Measurements from ENCODE around the gene ZKSCAN5. TPM values are rescaled to one million over a fixed set of nuclear protein-coding genes. Genes with fewer than 3 reads are reported as not detected.

Gene ZKSCAN5
- total RNA-seq, 1 donor from 2014 or later: 4.4 TPM

Other genes with a start within 250 kb of the ZKSCAN5 start
- not detected for gene MYH16, start 231.8 kb upstream of the ZKSCAN5 start, total RNA-seq
- 87.7 TPM for gene ARPC1A, start 178.8 kb upstream of the ZKSCAN5 start, total RNA-seq
- 360 TPM for gene ARPC1B, start 129.9 kb upstream of the ZKSCAN5 start, total RNA-seq
- 104 TPM for gene PDAP1, start 96.1 kb upstream of the ZKSCAN5 start, total RNA-seq
- gene BUD31, start 95.7 kb upstream of the ZKSCAN5 start, total RNA-seq: 41.3 TPM
- 2.6 TPM for gene PTCD1, start 65.9 kb upstream of the ZKSCAN5 start, total RNA-seq
- 38.0 TPM for gene CPSF4, start 65.7 kb upstream of the ZKSCAN5 start, total RNA-seq
- 893 TPM for gene ATP5MF, start 38.5 kb upstream of the ZKSCAN5 start, total RNA-seq
- gene ZNF789, start 31.8 kb upstream of the ZKSCAN5 start, total RNA-seq: 4.2 TPM
- gene ZNF394, start 4.4 kb upstream of the ZKSCAN5 start, total RNA-seq: 25.7 TPM
- 0.64 TPM for gene FAM200A, start 47.5 kb downstream of the ZKSCAN5 start, total RNA-seq
- 37.9 TPM for gene ZNF655, start 54.0 kb downstream of the ZKSCAN5 start, total RNA-seq
- gene TMEM225B, start 93.6 kb downstream of the ZKSCAN5 start, total RNA-seq: 0.43 TPM
- gene ZSCAN25, start 112.3 kb downstream of the ZKSCAN5 start, total RNA-seq: 10.3 TPM
- gene CYP3A5, start 175.3 kb downstream of the ZKSCAN5 start, total RNA-seq: 0.43 TPM
- not detected for gene CYP3A7, start 230.5 kb downstream of the ZKSCAN5 start, total RNA-seq